Type B pancreatic cell (in vitro differentiated cells): ENCODE data around the gene ATPAF1. TPM values are rescaled to one million over a fixed set of nuclear protein-coding genes. Genes with fewer than 3 reads are reported as not detected.
A peak's percentile ranks its signal among the peaks of the same experiment; 100 is the strongest.
"Not testable (repeated sequence)": the region's sequence is repeated elsewhere in the genome, so short reads cannot be mapped to it uniquely, and the experiment has no call there.

Source experiments
- DNase-seq: peaks from one replicate; pipeline ENCODE4 v3.0.0; 2021; ENCODE audit warnings: mixed read lengths; ENCODE audit not compliant: unreplicated experiment; ENCODE audit errors: extremely low spot score
- H3K27ac Mint-ChIP-seq: 2 replicates; pipeline ENCODE4 v1.8.0; 2021; ENCODE audit warnings: mild to moderate bottlenecking, mixed read lengths
- H3K27me3 Mint-ChIP-seq: 2 replicates; pipeline ENCODE4 v1.8.0; 2021; ENCODE audit warnings: mixed read lengths
- H3K36me3 Mint-ChIP-seq: 2 replicates; pipeline ENCODE4 v1.8.0; 2021; ENCODE audit warnings: mixed read lengths
- H3K4me1 Mint-ChIP-seq: one replicate; pipeline ENCODE4 v1.8.0; 2021; ENCODE audit warnings: mixed read lengths; ENCODE audit not compliant: unreplicated experiment
- H3K4me3 Mint-ChIP-seq: 2 replicates; pipeline ENCODE4 v1.8.0; 2021; ENCODE audit warnings: mild to moderate bottlenecking, mixed read lengths
- H3K9me3 Mint-ChIP-seq: 2 replicates; pipeline ENCODE4 v1.8.0; 2021; ENCODE audit warnings: mixed read lengths
- CTCF ChIP-seq: fragments of 200-600 bp; sonication (generic); conservative IDR thresholded peaks from 2 replicates; pipeline ENCODE4 v1.5.0; 2021; ENCODE audit warnings: antibody characterized with exemption, mild to moderate bottlenecking
- total RNA-seq: library from RNA; stranded (reverse); gene quantifications from 2 replicates; pipeline ENCODE4 v1.2.1, GENCODE V29; 2021; ENCODE audit warnings: low replicate concordance

The ATPAF1 gene
- total RNA-seq, 1 donor from 2014 or later: 55.7 TPM

DNA sequence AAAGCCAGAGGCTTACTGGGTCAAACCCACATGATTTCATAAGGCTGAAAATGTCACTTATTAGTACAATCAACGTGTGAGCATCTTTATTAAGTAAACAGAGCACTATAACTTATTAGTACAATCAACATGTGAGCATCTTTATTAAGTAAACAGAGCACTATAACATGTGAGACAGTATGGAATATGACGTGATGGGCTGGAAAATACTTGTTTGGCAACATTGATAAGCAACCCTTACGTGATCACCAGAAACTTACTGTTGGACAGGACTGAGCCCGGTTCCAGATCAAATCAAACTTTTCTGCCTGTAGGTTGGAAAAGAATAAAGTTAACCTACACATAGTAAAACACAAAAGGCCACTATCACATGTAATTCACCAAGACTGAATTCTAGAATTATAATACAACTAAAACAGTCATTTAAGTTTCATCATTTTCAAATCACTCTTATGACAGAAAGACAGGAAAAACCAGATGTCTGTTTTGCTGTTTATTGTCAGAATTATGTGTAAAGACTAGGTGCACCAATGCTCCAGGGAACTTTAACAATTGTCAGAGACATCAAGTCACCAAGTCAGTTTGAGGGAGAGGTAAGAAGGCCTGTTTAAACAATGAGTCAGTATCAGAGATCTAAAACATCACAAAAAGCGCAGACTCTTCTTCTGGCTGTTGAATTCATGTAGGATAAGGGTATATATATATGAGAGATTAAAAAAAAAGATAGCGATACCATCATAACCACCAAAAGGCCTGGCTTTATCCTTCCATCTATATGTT lies 15.7 kb downstream of the ATPAF1 start:
- no peaks in the 10 kb centered on the region for H3K9me3 Mint-ChIP-seq
- peak overlapping the region; percentile 78 for H3K4me3 Mint-ChIP-seq
- no peak for TF ChIP-seq CTCF
- no peaks in the 10 kb centered on the region for H3K27me3 Mint-ChIP-seq
- DNase-seq: no peak
- peaks cover 43% of the 10 kb centered on the region for H3K36me3 Mint-ChIP-seq
- H3K4me1 Mint-ChIP-seq: no peaks in the 10 kb centered on the region
- H3K27ac Mint-ChIP-seq: peak overlapping the region; percentile 96

GRCh38 chr1:46651152-46651551 lies 17.0 kb downstream of the ATPAF1 start:
- H3K36me3 Mint-ChIP-seq: peaks cover 53% of the 10 kb centered on the region
- not testable (repeated sequence) for DNase-seq, H3K27me3 Mint-ChIP-seq, H3K27ac Mint-ChIP-seq, H3K4me3 Mint-ChIP-seq, H3K4me1 Mint-ChIP-seq, H3K9me3 Mint-ChIP-seq

GRCh38 chr1:46650491-46650890 lies 17.7 kb downstream of the ATPAF1 start:
- Mint-ChIP-seq H3K36me3 (peaks cover 47% of the 10 kb centered on the region), H3K4me1 (no peaks in the 10 kb centered on the region)
- no peak for TF ChIP-seq CTCF

GRCh38 chr1:46649764-46650163 lies 18.4 kb downstream of the ATPAF1 start:
- H3K4me3 Mint-ChIP-seq: no peak overlapping the region
- H3K27ac Mint-ChIP-seq: no peak overlapping the region
- no peak for DNase-seq
- no peak for TF ChIP-seq CTCF
- peaks cover 46% of the 10 kb centered on the region for H3K36me3 Mint-ChIP-seq
- no peaks in the 10 kb centered on the region for H3K9me3 Mint-ChIP-seq
- H3K27me3 Mint-ChIP-seq: no peaks in the 10 kb centered on the region
- no peaks in the 10 kb centered on the region for H3K4me1 Mint-ChIP-seq

More at GRCh38 chr1:46650491-46650890, 17.7 kb downstream of the ATPAF1 start:
- H3K4me3 Mint-ChIP-seq: no peak overlapping the region
- no peaks in the 10 kb centered on the region for H3K9me3 Mint-ChIP-seq
- no peak overlapping the region for H3K27ac Mint-ChIP-seq
- no peak for DNase-seq
- H3K27me3 Mint-ChIP-seq: no peaks in the 10 kb centered on the region

DNA sequence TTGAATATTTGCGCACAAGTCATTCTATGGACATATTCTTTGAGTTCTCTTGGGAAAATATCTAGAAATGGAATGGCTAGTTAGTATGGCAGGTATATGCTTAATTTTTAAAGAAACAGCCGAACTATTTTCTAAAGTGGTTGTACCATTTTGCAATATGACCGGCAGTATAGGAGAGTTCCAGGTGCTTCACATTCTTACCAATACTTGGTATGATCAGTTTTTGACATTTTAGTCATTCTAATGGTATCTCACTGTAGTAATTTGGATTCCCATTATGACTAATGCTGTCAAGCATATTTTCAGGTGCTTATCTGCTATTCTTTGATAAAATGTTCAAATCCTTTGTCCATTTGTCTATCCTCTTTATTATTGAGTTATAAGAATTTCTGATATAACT lies 20.6 kb downstream of the ATPAF1 start:
- DNase-seq: no peak
- no peaks in the 10 kb centered on the region for H3K27me3 Mint-ChIP-seq
- H3K9me3 Mint-ChIP-seq: no peaks in the 10 kb centered on the region
- H3K27ac Mint-ChIP-seq: no peak overlapping the region
- no peak overlapping the region for H3K4me3 Mint-ChIP-seq
- H3K36me3 Mint-ChIP-seq: peaks cover 44% of the 10 kb centered on the region
- no peak for TF ChIP-seq CTCF
- peaks cover 6% of the 10 kb centered on the region for H3K4me1 Mint-ChIP-seq

GRCh38 chr1:46646844-46647243 lies 21.3 kb downstream of the ATPAF1 start:
- Mint-ChIP-seq H3K27ac (no peak overlapping the region), H3K27me3 (no peaks in the 10 kb centered on the region), H3K4me1 (peaks cover 6% of the 10 kb centered on the region), H3K4me3 (no peak overlapping the region), H3K36me3 (peaks cover 43% of the 10 kb centered on the region), H3K9me3 (no peaks in the 10 kb centered on the region)
- TF ChIP-seq CTCF: no peak
- no peak for DNase-seq
